Fibroblast of peridontal ligament (primary cell): ENCODE data around the gene PRM3.
"Not testable (repeated sequence)": the region's sequence is repeated elsewhere in the genome, so short reads cannot be mapped to it uniquely, and the experiment has no call there.

Experiments
- DNase-seq: peaks from one replicate; pipeline ENCODE4 v3.0.0-alpha.2; 2010; ENCODE audit errors: extremely low read depth

PRM3 gene

GRCh38 chr16:11303405-11304138 is 30.1 kb upstream of the PRM3 start:
- no peak for DNase-seq

DNA sequence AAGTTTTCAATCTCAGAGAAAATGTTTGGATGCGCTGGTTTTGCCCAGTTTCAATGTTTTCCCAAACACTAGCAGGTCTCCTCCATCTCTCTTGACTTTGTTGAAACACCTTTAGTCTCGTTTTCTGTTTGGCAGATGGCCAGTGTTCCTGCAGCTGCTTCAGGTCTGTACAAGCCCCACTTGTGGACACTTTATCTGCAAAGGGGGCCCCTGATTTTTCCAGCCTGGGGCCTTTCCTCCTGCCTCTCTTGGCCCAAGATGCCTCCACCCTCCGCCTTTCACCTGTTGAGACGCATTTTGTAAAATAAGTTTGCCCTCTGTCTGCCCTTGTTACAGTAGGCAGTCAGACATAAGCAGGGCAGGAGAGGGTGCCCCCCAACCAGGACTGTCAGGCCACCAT is 29.5 kb upstream of the PRM3 start:
- no peak for DNase-seq

DNA sequence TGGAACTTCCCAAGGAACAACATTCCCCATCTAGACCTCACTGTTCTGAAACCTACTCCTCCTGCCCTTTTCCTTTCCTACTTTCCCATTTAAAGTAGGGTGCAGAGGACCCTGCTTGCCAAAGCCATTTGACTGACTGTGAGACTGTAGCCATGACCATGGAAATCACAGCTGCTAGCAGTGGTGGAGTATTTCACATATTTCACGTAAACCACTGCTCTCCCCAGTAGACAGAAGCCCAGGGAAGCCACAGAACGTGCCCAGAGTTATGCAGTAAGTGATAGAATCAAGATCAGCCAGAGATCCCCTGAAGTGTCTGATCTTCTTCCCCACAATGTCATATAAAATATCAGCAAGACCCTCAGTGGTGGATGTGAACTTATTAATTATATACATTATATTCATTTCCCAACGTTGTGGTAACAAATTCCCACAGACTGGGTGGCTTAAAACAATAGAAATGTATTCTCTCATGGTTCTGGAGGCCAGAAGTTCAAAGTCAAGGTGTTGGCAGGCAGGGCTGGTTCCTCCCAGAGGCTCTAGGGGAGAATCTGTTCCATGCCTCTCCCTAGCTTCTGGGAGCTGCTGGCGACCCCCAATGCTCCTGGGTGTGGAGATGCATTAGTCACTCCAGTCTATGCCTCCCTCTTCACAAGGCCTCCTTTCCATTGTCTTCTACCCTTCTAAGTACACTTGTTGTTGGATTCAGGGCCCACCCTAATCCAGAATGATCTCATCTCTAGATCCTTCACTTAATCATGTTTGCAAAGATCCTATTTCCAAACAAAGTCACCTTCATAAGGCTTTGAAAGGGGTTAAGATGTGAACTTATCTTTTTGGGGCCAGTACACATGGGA is 28.4 kb upstream of the PRM3 start:
- no peak for DNase-seq

DNA sequence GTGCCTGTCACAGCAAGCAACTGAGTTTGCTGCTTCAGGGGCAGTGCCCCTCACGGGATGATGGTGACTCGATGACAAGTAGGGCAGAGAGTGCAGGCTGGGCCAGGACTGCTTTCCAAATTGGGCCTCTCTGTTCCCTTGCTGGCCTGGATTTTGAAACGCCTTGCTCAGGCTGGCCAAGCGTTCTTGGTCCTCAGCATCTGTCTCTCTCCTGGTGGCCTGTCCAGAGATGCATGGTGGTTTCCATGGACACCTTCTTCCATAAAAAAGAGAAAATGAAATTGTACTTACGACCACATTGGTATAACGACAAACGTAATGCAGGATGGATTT is 27.1 kb upstream of the PRM3 start:
- no peak for DNase-seq

- no peak for DNase-seq
These were observed 26.6 kb upstream of the PRM3 start for GRCh38 chr16:11299865-11300559.

DNA sequence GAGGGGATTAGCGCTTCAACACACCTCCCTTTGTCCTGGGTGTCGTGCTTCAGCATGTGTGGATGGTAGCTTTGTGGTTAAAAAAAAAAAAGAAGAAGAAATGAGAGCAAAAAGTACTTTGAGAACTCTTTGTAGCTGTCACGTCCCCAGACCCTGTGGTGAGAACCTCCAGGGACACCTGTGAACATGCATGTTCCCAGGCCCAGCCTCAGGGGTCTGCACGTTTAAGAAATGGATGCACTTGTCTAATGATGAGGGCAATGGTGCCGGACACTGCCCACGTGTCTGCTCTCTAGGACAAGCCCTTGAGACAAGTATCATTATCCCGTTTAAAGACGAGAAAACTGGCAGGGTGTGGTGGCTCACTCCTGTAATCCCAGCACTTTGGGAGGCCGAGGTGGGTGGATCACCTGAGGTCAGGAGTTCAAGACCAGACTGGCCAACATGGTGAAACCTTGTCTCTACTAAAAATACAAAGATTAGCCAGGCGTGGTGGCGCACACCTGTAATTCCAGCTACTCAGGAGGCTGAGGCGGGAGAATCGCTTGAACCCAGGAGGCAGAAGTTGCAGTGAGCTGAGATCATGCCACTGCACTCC is 25.6 kb upstream of the PRM3 start:
- not testable (repeated sequence) for DNase-seq

- no peak for DNase-seq
These were observed 24.9 kb upstream of the PRM3 start for GRCh38 chr16:11298143-11298900.

- peak; percentile 73 for DNase-seq
These were observed 24.2 kb upstream of the PRM3 start for GRCh38 chr16:11297492-11298142.

- DNase-seq = no peak
These were observed 23.5 kb upstream of the PRM3 start for GRCh38 chr16:11296706-11297491.

GRCh38 chr16:11296351-11296705 is 22.9 kb upstream of the PRM3 start:
- DNase-seq = no peak

DNA sequence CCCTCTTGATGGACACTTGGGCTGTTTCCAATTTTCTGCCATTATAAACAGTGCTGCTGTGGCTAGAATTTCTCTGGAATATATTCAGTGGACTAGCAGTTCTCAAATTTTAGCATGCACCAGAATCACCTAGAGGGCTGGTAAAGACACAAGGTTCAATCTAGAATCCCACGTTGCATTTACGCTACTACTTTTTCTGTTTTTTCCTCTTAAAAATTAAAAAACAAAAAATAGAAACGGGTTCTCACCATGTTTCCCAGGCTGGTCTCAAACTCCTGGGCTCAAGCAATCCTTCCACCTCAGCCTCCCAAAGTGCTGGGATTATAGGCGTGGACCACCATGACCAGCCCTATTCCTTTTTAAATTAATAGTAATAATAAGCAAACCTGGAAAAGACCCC is 22.2 kb upstream of the PRM3 start:
- no peak for DNase-seq

GRCh38 chr16:11292076-11292748 is 18.8 kb upstream of the PRM3 start:
- no peak for DNase-seq

GRCh38 chr16:11291091-11291703 is 17.8 kb upstream of the PRM3 start:
- no peak for DNase-seq

- DNase-seq = no peak
These were observed 16.9 kb upstream of the PRM3 start for GRCh38 chr16:11290102-11290893.

GRCh38 chr16:11289696-11290095 is 16.3 kb upstream of the PRM3 start:
- not testable (repeated sequence) for DNase-seq

- DNase-seq = no peak
These were observed 15.8 kb upstream of the PRM3 start for GRCh38 chr16:11289202-11289601.

GRCh38 chr16:11285842-11286241 is 12.4 kb upstream of the PRM3 start:
- DNase-seq = no peak

DNA sequence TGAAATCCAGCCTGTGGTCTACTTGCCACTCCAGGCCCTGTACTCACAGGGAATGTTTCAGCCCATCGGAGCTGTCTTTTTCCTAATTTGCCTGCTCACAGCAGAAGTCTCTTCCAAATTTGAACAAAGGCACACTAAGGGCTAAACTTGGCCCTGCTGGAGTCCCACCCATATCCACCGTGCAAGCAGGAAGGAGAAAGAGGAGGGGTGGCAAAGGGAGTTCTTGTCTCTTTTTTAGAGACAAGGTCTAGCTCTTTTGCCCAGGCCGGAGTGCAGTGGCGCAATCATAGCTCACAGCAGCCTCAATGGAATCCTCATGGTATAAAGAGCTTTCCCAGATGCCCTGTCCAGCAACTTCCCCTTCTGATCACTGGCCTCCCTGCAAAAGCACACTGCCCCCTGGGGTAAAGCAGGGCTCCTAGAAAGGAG is 10.4 kb upstream of the PRM3 start:
- peak; percentile 19 for DNase-seq
